DMS79 (cell line): ENCODE data around the gene RAD51B.
A peak's percentile ranks its signal among the peaks of the same experiment; 100 is the strongest.

Experiments used
- DNase-seq: peaks from one replicate; lab custom pipeline; 2025; lab: John Stamatoyannopoulos, UW

Gene RAD51B

DNA sequence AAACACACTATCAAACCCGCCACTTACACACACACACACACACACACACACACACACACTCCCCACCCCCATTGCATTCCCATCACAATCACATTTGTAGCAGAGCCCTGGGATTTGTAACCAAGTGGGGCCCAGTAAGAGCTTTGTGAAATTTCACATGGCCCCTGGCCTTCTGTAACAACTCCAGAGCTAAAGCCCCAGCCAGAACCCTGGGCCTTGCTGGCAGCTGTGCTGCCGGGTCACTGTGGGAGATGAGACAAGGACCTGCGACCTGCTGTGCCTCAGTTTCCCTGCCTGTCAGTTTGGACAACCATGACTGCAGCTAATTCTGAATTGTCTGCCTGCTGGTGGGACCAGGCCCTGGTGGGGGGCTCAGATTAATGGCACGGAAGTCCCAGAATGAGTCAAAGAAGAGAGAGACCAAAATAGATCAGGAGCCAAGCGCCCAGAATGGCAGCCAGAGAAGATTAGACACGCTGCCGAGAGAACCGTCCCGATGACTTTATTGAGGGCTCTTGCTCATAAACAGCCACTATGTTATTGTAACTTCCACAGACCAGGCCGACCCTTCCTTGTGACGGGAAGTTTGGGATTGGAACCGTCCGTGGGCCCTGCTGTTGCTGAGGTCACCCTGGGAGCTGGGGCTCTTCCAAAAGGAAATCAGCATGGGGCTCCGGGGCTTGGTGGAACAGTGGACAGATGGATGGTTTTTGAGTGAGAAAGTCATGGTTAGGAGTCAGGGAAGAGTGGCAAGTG, 850.2 kb downstream of the RAD51B start:
- DNase-seq: no peak

DNA sequence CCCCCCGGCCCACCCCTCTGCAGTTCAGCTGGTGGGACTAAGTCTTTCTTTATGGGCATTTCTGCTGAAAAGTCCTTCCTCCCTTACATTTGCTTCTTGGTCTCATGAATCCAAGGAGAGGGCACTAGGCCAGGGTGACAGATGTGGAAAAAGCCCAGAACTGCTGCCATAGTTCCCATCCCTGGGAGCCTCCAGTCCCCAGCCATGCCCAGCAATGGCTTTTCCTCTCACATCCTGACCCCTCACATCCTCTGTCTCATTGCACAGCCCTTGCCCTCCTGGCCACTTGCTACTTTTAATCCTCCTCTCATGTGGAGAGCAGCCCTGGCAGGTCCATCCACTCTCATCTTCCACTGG, 850.8 kb downstream of the RAD51B start:
- DNase-seq: no peak

DNA sequence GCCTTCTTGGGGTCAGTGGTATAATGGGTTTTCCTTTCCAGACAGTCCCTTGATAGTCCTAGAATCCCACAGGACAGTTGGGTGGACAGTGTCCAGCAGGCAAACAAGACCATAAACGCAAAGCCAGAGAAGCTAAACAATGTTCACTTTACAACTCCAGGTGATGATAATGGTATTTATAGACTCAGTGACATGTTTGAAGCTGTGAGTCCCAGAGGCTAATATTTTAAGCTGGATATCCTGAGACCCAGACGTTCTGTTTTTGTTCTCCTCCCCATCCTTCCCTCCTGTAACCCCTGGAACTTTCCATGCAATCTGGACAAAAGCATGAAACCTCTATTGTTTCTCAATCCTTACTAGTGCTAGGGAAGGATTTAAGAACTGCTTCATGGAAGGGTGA, 852.3 kb downstream of the RAD51B start:
- no peak for DNase-seq

DNA sequence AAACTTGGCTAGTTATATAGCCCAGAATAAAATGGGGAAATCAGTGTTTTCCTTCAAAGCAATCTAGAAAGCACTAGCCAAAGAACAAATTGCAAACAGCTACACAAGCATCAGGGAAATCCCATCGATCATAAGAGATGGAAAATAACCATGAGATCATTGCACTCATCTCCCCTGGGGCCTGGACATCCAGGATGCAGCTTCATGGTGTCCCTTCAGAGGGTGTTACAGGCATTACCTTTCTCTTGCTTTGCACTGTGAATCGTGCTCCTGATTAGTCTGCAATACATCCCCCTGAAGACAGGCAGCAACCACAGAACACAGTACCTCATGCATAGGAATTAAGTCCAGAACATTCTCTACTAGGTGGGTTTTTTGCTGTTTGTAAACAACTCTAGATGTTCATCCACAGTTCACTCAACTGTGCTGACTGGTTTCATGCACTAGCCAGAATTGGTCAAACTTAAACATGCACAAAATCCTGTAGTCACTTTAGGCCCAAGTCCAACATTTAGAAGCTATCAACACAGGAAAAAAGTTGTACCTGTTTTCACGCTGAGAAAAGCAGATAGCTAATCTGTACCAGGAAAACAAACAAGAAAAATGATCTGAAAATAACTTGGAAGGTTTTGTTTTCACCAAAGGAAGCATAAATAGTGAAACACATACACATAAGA, 853.2 kb downstream of the RAD51B start:
- no peak for DNase-seq

DNA sequence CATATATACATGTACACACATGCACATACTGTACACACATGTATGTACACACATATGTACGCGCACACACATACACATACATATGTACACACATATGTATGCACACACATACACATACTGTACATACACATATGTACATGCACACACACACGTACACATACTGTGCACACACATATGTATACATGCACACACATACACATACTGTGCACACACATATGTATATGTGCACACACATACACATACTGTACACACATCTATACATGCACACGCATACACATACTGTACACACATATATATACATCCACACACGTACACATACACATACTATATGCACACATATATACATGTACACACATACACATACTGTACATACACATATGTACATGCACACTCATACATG, 853.9 kb downstream of the RAD51B start:
- no peak for DNase-seq

DNA sequence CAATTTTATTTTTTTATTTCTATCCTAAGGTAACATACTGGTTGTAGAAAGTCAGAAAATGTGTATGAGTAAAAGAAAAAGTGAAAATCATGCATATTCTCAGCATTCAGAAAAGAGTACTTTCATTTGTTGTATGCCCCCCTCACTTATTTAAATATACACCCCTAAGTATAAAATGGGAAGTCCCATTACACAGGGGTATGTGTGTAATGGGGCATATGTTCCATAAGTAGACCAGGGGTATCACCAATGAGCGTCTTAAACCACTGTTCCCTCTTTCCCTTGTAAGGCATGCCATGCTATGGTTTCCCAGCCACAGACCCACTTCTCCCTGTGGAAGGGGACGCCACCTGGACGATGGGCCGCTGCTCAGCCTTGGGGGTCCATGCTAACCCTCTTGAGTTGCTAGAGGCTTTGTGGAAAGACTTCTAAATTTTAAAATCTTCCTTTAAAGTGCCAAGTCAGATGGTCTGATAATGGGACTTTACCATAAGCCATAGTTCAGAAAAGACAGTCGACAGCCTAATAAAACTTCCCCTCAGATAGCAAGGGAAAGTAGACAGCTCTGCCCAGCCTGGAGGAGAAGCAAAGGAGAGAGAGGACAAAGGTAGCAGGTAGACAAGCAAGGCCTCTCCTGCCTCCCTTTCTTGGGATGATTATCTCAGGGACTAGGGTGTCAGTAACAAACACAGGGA, 855.1 kb downstream of the RAD51B start:
- DNase-seq: no peak

DNA sequence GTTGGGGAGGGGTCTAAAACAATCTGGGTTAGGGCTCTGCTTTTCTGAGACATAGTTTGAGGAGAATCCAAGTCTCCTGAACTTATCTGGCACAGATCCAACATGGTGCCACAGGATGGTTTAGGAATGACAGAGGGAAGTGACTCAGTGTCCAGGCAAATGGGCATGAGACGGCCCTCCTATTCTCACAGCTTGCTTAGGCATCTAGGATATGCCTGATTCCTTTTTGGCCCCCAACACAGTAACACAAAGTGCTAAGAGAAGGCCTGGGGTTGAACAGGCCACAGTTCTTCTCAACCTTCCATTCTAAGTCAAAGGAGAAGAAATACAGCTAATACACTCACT, 855.6 kb downstream of the RAD51B start:
- no peak for DNase-seq

DNA sequence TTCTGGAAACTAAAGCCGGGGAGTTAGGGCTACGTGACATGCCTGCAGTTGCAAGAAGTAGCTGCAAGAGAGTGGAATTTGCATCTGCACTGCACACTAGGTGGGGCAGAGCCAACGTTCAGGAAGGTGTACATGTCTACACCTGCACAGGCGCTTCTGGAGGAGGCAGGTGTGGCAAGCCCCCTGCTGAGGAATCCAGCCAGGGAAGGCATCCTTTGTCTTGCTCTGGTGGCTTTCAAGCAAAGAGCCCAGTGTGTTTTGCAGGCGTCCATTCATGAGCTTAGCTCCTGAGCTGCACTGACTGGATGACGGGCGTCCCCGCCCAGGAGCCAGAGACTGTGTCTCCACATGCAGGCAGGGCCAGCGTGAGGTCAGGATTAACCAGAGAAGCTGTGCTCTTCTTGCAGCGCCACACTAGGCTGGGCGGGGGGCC, 856.9 kb downstream of the RAD51B start:
- DNase-seq: peak; percentile 96

DNA sequence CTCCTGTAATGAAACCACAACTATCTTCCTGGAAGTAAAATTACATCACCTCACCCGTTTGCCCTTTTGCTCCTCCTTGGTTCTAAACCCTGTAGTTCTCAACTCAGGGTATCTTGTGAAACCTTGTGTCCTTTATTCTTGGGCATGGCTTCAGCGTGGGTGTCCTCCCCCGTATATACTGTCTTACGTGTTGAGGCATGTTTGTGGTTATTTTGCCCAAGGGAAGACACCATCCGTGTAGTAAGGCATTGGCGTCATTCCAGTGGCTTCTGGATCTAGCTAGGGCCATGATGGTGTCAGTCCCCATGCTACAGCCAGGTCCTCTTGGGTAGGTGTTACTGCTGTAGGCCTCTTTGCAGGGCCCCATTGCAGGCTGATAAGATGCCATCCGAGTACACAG, 857.9 kb downstream of the RAD51B start:
- no peak for DNase-seq

DNA sequence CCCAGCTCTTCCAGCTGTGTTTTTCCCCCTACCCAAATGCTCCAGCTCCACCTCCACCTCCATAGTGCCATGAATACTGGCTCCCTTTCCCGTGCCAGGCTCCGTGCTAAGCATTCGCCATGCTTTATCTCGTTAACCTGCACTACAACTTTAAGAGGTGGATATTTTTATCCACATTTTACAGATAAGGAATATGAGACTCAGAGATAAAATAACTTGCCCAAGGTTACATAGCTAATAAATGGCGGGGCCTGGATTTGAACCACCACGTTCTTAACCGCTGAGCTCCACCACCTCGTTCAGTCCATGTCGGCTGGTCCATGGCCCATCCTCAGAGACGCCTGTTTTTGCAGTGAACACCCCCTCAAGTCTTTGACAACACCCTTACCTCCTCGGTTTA, 858.3 kb downstream of the RAD51B start:
- no peak for DNase-seq

DNA sequence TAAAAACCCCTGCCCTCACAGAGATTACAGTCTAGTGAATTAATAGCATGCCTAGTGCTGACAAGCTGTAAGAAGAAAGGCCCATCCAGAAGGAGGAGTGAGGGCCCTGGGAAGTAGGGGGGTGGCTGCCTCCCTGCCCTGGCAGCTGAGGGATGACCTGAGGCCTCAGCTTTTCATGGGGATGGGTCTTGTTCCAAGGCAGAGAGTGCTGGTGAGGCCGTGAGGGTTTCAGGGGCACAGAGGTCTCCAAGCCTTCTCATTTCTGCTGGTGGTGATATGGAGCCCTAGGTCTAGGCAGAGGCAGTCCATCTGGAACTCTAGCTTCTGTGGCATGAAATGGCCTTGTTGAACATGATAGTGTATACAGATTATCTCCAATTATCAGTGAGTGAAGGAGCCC, 858.9 kb downstream of the RAD51B start:
- DNase-seq: no peak

DNA sequence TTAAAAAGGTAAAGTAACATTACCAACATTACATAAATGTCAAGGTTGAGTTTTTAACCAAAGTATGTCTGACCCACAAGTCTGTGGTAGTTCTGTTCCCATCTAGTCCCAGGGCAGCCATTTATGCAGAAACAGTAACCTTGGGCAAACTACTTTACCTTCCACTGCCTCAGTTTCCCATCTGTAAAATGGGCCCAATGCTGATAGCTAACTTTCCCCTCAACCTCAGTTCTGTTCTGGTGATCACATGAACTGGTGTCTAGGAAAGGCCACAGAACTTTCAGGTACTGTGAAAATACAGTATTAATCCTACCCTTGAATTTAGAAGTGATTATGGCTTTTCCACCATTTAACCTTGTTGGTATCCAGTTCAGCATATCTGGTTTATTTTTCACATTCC, 859.7 kb downstream of the RAD51B start:
- DNase-seq: no peak

DNA sequence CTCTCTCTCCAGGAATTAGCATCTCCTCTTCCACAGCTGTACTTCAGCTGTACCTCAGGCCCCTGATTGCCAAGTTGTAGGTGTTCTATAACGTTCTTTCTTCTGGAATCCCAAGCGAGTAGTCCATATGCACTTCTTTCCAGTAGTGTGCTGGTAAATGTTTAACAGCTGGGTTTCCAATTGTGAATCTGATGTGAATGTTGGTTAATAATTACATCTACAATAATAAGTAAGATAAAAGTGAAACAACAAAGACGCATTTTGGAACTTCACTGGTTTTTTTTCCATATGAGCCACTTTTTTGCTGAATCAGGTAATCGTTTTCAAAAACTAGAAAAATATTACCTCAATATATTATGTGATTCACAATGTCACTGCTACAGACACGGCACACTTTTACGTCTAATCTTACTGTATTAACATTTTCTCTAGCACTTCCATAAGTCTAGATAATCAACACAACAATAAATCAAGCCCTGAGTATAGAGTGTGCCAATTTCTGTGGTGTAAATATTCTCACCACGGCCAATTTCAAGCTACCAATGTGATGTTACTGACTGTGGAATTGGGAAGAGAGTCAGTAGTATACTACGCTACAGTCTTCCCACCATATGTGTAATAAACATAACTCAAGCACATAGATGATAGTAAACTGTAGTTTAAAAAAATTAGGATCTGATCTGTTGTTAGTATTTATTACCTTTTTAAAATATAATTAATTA, 860.3 kb downstream of the RAD51B start:
- DNase-seq: no peak

DNA sequence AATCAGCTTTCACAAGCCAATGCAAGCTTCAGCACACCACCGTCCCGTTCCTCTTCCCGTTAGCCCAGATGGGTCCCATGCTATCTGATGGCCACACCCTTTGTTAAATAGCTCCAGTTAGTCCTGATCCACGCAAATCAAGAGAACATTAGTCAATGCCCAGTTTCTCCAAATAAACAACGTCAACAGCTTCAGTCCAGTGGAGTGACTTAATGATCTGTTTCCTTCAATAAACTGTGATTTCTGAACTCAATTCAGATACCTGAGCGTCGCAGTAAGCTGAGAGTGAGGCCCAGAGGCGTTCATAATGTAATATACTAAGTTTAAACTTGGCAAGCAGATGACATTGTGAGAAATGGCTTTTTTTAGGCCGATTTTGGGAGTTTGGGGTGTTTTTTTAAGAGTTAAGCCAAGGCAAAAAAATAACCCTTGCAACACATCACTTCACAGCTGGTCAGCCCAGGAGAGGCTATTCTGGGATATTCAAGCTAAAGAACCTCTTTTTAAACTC, 861.0 kb downstream of the RAD51B start:
- DNase-seq: no peak

DNA sequence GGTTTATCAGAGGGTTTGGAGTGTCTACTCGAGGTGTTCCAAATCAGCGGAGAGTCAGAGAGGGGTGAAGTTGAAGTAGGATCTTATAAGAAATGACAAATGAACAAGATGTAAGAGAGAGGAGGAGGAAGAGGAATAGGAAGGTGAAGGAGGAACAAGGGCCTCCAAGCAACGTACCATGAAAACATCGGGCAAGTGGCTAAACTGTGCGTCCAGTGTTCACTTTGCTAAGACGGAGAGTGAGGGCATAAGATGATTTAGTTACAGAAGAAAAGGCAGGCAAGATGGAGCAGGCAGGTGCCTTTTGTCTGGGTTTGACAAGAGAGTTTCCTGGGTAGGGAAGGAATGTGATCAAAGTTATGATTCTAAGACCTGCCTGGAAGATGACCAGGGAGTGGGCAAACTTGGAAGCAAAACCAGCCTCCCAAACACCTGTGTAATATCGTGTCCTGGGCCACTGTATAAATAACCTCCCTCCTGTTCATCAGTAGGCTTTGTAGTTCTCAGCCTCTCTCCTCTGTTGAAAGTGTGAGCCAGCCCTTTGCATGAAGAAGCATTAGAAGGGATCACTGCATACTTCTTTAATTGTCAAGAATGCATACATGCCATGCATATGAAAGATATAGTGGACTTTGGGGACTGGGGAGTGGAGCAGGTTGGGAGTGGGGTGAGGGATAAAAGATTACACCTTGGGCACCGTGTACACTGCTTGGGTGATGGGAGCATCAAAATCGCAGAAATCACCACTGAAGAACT, 861.9 kb downstream of the RAD51B start:
- no peak for DNase-seq

DNA sequence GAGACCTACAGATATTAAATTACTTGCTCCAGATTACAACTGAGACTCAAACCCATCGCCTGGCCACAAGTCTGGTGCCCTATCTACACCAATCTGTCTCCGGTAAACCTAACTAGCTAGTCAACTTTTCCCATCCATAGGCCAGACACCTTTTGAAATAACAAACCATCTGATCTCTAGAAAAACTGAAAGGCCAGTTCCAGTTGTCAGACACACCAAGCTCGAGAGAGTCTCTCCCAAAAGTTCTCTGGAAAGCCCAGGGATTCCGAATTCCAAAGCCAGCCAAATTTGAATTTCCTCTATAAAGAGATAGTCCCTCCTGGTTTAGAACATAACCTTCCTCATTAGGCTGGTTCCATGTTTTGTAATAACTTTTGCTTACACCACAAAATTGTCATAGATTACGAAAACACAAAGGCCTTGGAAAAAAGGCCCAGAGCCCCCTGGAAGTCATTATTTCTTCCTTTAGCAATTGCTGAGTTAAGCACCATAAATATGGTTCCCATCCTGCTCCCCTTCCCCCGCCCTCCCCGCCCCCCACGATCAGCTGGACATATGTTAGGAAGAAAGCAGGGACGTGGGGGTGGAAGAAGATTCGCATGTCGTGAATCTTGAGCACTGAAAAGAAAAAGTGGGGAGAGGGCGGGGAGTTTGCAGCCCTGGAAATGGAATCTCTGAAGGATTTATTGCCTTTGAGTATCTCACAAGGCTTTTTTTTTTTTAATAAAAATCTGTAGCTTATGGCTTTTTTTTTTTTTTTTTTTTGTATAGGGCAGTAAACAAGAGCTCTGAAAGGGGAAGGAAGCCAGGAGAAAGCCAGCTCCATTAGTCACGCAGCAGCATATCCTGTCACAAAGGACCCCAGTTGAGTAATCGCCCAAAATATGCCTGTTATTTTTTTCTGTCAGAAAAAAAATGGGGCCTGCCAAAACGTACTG, 862.9 kb downstream of the RAD51B start:
- DNase-seq: no peak

DNA sequence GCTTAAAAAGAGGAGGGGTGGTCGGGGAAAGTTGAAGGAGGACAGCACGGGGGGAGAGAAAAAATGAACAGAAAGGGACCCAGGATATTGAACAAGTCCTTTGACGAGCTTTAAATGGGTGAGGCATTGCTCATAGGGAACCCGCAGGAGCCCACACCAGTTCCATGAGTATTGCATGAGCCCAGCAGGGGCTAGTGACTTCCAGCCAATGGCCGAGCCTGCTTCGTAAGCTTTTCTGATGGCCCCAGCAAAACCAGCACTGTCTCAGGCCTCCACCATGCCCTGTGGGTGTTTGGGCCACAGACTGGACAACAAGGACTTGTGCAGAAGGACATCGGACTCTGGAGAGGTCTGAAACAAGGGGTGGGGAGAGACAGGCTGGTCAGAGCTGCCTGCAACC, 863.7 kb downstream of the RAD51B start:
- no peak for DNase-seq

DNA sequence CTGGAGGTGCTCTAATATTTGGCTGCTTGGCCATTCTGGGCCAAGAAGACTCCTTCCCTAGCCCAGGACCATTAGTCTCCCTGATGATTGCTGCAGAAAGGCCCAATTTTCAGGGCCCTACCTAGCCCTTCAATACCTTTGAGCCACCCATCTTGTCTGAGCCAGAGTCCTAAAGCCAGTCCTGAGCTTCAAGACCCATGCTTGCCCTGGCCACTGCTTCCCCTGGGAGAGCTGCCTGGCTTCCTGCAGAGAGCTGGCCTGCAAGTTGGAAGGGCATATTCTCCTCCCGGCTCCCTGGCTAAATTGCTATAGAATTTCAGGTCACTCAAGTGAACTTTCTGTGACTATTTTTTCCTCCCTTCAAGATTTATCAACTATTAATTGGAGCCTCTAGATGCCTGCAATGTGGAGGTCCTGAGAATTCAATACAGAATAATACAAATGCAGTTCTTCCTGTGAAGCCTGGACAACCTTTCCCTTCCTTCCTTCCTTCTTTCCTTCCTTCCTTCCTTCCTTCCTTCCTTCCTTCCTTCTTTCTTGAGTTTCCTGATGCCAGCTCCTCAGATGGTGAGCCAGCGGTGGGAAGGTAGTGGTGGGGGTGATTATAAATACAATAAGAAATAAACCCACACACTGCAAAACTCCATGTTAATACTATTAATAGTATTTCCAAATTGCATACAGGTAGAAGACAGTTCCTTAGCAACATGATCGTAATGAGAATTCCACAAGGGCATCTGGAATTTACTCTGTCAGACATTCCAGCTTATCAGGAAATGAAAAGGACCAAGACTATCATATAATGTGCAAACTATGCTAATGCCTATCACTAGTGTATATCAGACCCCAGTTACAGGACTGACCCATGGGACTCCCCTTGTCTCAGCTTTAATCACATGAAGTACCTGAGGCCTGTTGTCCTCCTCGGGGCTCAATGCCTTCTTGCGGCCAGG, 865.2 kb downstream of the RAD51B start:
- DNase-seq: no peak

DNA sequence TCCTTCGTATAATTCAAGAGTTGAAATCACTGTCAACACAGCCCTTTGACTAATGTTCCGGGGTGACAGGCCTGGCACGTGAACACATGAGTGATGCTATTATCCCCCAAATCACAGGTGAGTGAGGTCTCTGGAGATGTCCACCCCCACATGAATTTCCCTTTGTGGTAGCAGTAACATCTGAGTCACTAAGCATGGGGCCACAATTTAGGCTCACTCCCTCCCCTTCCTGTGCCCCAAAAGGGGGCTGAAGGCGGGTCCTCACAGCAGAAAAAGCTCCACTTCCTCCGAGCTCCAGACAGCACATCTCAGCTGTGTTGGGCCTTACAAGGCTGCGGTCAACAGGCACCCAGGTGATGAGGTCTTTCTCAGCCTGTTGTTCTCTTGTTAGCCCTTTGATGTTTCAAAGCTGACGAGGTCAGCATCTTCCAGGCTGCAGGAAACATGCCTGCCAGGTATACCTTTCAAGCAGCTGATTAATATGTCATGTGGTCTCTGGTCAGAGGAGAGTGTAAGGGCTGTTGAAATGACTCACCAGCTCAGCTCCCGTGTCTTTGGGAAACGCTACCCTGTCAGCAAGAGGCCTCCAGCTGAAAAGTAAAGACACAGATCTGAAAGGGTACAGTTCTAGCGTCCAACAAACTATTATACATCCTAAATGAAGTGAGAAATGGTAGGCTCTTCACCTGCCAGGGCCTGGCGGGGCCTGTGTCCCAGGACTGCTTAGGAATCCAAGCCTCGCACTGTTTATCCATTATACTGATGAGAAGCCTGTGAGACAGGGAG, 866.0 kb downstream of the RAD51B start:
- DNase-seq: peak; percentile 67
